Hepatocyte (in vitro differentiated cells): ENCODE measurements around the gene AOC1. TPM values are rescaled to one million over a fixed set of nuclear protein-coding genes. Genes with fewer than 3 reads are reported as not detected.

Source experiments
- polyA plus RNA-seq: library from polyadenylated mRNA; unstranded; fragments of >200 nt; fragmentation: Nextera tagmentation; extraction: Ambion mirVana; gene quantifications from 2 replicates; pipeline ENCODE4 v1.2.1, GENCODE V29; 2016
- total RNA-seq: library from RNA; depleted of rRNA; stranded (reverse); fragments of >200 nt; gene quantifications from 2 replicates; pipeline ENCODE4 v1.2.3, GENCODE V29; 2014

Gene AOC1
- total and polyA plus RNA-seq, 2 experiments from 2014 or later: 5.9 to 9.1 TPM

Other genes starting within 250 kb of the AOC1 start
- 0.27 and 1.0 TPM in 2 replicates for gene GIMAP6, start 220.1 kb upstream of the AOC1 start, total RNA-seq
- 0.82 TPM in 1 of 2 replicates, not detected in the other for gene GIMAP6, start 220.1 kb upstream of the AOC1 start, polyA plus RNA-seq
- gene GIMAP2, start 166.8 kb upstream of the AOC1 start, total RNA-seq: 1.4 and 2.4 TPM in 2 replicates
- 0.23 and 1.1 TPM in 2 replicates for gene GIMAP2, start 166.8 kb upstream of the AOC1 start, polyA plus RNA-seq
- 0.20 TPM in 1 of 2 replicates, not detected in the other for gene GIMAP1, start 135.9 kb upstream of the AOC1 start, total RNA-seq
- gene GIMAP1, start 135.9 kb upstream of the AOC1 start, polyA plus RNA-seq: 0.13 TPM in 2 replicates
- gene GIMAP5, start 115.1 kb upstream of the AOC1 start, total RNA-seq: 0.40 and 1.2 TPM in 2 replicates
- 0.79 TPM in 1 of 2 replicates, not detected in the other for gene GIMAP5, start 115.1 kb upstream of the AOC1 start, polyA plus RNA-seq
- 200 and 263 TPM in 2 replicates for gene TMEM176B, start 52.2 kb upstream of the AOC1 start, total RNA-seq
- 175 and 204 TPM in 2 replicates for gene TMEM176B, start 52.2 kb upstream of the AOC1 start, polyA plus RNA-seq
- gene TMEM176A, start 51.7 kb upstream of the AOC1 start, total RNA-seq: 202 and 224 TPM in 2 replicates
- gene TMEM176A, start 51.7 kb upstream of the AOC1 start, polyA plus RNA-seq: 242 and 343 TPM in 2 replicates
- gene KCNH2, start 125.8 kb downstream of the AOC1 start, total RNA-seq: 8.4 and 9.4 TPM in 2 replicates
- 9.1 and 11.3 TPM in 2 replicates for gene KCNH2, start 125.8 kb downstream of the AOC1 start, polyA plus RNA-seq
- gene NOS3, start 138.5 kb downstream of the AOC1 start, total RNA-seq: 8.1 and 9.8 TPM in 2 replicates
- 15.3 and 17.4 TPM in 2 replicates for gene NOS3, start 138.5 kb downstream of the AOC1 start, polyA plus RNA-seq
- 0.64 and 0.80 TPM in 2 replicates for gene ATG9B, start 172.0 kb downstream of the AOC1 start, total RNA-seq
- 2.4 and 13.2 TPM in 2 replicates for gene ATG9B, start 172.0 kb downstream of the AOC1 start, polyA plus RNA-seq
- gene ABCB8, start 175.9 kb downstream of the AOC1 start, total RNA-seq: 22.6 and 24.4 TPM in 2 replicates
- 32.6 and 41.2 TPM in 2 replicates for gene ABCB8, start 175.9 kb downstream of the AOC1 start, polyA plus RNA-seq
- 2.9 and 4.5 TPM in 2 replicates for gene ASIC3, start 196.0 kb downstream of the AOC1 start, total RNA-seq
- gene ASIC3, start 196.0 kb downstream of the AOC1 start, polyA plus RNA-seq: 2.1 and 7.0 TPM in 2 replicates
- gene CDK5, start 205.4 kb downstream of the AOC1 start, total RNA-seq: 15.2 and 17.4 TPM in 2 replicates
- gene CDK5, start 205.4 kb downstream of the AOC1 start, polyA plus RNA-seq: 29.4 and 39.4 TPM in 2 replicates
- gene SLC4A2, start 207.1 kb downstream of the AOC1 start, total RNA-seq: 153 and 188 TPM in 2 replicates
- gene SLC4A2, start 207.1 kb downstream of the AOC1 start, polyA plus RNA-seq: 167 and 175 TPM in 2 replicates
- gene FASTK, start 228.3 kb downstream of the AOC1 start, total RNA-seq: 105 and 107 TPM in 2 replicates
- 193 and 202 TPM in 2 replicates for gene FASTK, start 228.3 kb downstream of the AOC1 start, polyA plus RNA-seq
- gene TMUB1, start 231.0 kb downstream of the AOC1 start, total RNA-seq: 40.5 and 45.0 TPM in 2 replicates
- 83.1 and 91.9 TPM in 2 replicates for gene TMUB1, start 231.0 kb downstream of the AOC1 start, polyA plus RNA-seq
- gene AGAP3, start 234.0 kb downstream of the AOC1 start, total RNA-seq: 23.7 and 44.0 TPM in 2 replicates
- gene AGAP3, start 234.0 kb downstream of the AOC1 start, polyA plus RNA-seq: 56.7 and 63.5 TPM in 2 replicates